HG03442 (cell line): Measurements from ENCODE around the gene GADD45A.

Source experiments
- ATAC-seq: cut with Tn5 transposase; IDR thresholded peaks from one replicate; pipeline ENCODE4 v1.9.1; 2021; ENCODE audit warnings: mild to moderate bottlenecking, moderate library complexity; ENCODE audit not compliant: unreplicated experiment

GADD45A gene

DNA sequence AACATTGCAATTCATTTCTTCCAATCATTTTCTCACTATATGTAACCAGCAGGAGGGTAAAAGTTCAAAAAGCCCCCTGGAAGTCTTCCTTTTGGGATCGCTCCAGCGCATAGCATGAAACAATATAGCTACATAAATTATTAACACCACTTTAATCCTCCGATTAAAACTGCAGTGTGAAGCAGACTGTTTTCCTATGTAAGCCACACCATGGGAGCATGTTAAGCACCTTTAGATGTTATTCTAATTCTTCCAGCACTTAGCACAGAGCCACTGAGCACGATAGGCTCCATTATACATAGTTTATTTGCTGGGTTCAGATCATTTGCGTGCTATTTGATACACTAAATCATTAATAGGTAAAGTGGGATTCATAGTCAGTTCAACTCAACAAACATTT lies 18.4 kb upstream of the GADD45A start:
- no peak for ATAC-seq

DNA sequence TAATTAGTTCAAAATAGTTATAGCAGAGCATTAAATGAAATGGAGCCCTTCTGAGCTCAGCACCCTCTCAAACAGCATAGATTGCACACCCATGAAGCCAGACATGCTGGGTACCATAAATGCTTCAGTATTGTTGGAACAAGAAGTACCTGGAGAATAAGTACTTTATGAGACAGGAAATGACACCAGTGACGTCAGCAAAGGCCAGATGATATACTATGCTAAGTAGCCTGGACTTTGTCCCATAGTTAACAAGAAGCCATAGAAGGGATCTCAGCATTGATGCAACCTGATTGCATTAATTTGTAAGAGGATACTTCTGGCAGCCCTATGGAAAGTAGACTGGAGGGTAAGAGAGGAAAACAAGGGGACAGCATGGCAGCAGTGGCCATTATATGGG lies 16.3 kb upstream of the GADD45A start:
- ATAC-seq, result no peak

DNA sequence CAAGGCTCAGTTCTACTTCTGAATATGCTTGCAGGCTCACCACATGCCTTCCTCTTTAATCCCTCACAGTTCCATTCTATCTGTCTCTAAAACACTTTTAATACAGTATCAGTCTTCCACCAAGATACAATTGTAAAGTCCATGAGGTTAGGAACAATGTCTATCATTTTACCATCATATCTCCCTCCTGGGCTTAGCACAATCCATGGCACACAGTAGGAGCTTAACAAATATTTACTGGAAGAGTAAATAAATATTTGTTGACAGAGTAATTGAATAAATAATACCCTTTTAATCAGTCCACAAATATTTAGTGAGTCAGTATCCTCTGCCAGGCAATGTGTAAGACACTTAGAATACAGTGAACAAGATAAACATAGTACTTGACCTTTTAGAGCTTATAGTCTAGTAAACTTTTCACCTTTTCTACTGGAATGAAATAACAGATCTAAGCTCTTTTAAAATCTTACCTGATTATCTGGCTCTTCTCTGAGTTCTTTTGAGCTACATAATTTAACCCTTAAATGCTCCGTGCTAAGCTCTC lies 12.7 kb upstream of the GADD45A start:
- ATAC-seq, result no peak

DNA sequence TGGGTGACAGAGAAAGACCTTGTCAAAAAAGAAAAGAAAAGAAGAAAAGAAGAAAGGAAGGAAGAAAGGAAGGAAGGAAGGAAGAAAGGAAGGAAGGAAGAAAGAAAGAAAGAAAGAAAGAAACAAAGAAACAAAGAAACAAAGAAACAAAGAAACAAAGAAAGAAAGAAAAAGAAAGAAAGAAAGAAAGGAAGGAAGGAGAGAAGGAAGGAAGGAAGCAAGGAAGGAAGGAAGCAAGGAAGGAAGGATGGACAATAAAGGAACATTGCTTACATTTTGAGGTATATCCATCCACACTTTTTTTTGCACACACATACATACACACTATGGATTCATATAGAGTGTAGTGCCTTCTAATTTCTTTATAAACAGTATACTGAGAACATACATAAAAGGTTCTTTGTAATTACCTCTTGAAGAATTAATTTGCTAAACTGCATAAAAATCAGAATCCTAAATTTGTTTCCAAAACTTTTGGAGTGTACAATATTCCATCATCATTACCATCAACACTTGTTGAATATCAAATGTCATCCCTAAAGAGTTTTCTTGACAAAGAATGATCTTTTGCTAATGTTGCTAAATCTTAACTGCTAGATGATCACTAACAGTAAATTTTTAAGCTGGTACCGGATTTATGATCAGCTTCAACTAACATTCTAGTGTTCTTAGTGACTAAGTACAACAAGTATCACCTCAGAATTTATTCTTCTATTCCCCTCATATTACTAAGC lies 11.4 kb upstream of the GADD45A start:
- no peak for ATAC-seq

DNA sequence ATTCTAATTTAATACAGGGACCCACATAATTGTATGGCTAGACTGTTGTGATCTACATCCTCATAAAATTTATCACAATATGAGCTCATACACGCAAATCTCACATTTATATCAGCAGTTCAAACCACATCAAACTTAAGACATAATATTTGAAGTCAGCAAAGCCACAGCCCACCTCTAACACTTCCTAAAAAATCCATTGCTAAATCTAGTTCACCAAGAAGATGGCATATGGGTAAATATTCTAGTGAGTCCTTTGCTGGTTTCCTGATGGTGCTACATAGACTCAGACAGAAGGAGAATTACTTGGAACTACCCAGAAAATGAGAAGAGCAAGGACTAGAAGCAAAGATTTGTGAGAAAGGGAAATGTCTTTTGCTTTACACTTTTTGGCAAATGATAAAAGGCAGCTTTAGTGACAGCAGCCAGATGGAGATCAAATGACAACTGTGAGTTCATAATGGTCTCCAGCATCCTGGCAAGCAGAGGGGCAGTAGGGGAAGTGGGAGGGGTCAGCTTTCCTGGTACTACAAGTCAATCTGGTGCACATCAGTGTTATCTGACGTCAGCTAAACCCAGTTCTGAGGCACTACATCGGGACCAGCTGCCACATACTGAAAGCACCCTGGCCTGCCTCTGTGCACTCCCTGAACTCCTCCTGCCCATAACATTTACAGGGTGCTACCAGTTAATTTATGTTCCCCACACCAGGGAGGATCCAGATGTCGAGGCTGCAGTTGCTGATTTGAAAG lies 10.6 kb upstream of the GADD45A start:
- ATAC-seq, result no peak

DNA sequence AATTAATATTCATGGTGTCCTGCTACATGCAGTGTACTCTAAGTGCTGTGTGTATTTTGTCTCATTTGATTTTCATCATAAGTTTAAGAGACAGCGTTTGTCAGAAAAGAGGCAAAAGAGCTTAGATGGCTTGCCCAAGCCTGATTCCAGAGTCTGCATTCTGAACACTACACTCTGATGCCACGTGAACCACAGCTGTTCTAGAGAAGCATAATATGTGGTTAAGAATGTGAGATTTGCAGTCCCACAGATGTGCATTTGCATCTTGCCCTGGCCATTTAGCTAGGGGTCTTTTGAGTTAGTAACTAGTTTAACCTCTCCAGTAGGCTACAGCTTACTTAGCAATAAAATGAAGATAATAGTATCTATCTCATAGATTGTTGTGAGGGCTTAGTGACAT lies 9.2 kb upstream of the GADD45A start:
- peak; percentile 67 for ATAC-seq

DNA sequence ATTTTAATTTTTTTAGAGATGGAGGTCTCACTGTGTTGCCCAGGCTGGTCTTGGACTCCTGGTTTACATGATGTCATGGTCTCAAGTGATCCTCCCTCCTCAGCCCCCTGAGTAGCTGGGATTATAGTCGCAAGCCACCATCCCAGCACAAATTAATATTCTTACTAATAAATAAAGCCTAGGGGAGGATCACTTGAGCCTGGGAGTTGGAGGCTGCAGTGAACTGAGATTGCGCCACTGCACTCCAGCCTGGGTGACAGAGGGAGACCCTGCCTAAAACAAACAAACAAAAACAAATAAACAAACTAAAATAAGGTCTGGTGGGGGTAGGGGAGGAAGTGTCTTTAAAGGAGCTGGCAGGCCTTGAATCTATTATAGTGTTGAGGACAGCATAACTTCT lies 8.7 kb upstream of the GADD45A start:
- no peak for ATAC-seq

DNA sequence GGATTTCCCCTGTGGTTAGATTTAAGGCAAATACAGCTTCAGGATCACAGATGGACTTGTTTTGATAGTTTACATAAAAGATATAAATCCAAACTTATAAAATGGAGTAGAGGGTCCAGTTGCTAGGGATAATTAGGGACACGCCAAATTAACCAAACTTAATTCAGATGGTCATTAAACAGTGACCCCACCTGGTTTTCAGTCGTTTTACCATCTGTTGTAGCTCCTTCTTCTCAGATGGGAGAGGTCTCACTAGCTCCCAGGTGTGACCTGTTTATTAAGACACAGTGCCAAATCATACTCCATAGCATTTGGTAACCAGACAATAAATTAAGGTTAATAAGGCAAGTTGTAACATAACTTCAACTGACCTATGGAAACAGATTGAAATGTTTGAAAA lies 8.1 kb upstream of the GADD45A start:
- no peak for ATAC-seq

DNA sequence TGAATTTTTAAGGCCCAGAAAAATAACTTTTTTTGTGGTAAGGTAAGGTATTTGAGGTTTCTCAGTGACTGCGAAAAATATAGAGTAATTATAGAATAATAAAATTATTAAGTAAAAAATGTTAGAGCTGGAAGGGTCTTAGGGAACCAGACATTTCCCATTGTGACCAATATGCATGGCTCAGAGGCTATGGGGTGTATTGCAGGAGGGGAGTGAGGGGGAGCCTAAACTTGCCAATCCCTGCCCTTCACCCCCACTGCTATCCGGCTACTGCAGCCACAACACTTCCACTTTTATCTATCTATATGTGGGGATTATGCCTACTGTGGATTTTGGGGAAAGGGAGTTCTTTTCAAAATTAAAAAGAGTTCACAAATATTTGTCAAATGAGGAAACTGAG lies 7.6 kb upstream of the GADD45A start:
- ATAC-seq, result no peak

DNA sequence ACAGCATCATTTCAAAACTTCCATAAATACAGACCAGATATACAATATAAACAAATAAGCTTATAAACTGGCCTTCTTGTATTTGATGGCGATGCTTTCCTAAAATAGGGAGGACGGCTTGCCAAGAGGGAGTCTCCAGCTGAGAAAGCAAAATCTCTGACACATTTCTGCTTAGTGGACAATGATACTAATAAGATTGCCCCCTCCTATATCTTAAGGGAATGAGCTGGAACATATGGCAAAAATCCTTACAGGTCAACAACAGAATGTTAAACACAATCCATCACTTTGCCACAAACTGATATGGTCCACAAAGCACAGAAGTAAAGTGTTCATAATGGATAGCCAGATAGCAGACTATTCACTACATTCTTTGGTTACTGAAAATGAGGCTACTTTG lies 7.1 kb upstream of the GADD45A start:
- ATAC-seq, result no peak

DNA sequence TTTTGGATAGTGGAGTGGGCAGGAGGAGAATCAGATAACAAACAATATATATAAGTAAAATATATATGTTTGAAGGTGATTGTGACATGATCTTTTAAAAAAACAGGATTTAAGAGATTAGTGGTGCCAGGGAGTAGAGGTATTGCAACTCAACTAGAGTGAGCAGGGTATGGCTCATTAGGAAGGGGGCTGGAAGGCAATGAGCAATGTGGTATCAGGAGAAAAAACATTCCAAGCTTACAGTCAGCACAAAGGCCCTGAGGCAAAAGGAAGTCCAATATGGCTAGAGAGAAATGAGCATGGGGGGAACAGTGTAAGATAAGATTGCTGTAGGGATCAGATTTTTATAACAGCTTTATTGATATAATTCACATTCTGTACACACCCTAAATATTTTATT lies 5.3 kb upstream of the GADD45A start:
- ATAC-seq, result no peak

DNA sequence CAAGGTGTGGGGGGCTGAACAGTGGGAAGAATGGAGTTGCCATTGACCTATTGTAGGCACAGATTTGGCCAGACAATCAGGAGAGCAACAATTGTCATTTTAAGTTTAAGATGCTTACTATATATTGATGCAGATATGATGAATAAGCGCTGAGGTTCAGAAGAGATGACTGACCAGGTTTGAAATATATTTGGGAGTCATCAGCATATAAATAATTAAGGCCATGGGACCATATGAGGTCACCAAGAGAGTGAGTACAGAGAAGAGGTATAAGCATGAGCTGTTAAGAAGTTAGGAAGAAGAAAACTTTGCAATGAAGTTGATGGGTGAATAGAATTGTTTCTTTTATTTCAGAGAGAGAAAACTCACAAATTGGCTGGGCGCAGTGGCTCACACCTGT lies 4.5 kb upstream of the GADD45A start:
- ATAC-seq, result no peak

DNA sequence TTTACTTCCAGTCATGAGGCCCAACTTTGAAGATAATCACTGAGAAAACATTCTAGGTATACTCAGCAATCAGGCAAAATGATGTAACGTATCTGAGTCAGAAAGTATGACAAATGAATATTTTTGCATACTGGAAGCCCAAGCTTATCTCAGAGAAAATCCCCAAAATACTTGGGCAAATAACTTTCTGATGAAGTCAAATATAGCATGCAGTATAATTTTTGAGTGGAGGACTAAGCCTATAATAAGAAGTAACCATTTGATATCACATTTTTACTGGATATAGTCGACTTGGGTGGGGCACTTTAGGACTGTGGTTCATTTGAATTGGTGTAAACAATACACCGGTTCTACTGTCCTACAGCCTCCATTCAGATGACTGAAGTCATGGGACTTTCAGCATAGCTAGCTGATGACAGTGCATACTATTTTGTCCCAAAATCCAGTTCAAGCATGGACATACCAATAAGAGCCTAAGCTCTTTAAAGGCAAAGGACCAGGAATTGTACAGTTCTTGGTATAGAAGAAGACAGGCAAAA lies 2.3 kb upstream of the GADD45A start:
- ATAC-seq, result no peak

DNA sequence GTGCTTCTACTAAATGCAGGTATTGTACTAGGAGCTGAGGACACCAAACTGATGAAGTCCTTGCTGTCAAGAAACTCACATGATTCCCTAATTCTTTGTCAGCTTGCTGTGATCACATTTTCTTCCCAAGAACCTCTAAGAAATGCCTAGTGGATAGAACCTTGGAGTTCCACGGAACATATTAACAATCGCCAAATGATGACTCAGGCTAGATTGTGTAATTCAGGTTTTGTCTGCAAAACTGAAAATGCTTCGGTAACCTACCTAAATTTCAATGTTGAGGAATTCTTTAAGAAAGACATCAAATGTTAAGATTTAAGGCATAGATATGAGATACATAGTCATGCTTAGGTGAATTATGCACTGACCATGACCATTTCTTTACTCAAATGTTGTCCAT lies 1.7 kb upstream of the GADD45A start:
- no peak for ATAC-seq

DNA sequence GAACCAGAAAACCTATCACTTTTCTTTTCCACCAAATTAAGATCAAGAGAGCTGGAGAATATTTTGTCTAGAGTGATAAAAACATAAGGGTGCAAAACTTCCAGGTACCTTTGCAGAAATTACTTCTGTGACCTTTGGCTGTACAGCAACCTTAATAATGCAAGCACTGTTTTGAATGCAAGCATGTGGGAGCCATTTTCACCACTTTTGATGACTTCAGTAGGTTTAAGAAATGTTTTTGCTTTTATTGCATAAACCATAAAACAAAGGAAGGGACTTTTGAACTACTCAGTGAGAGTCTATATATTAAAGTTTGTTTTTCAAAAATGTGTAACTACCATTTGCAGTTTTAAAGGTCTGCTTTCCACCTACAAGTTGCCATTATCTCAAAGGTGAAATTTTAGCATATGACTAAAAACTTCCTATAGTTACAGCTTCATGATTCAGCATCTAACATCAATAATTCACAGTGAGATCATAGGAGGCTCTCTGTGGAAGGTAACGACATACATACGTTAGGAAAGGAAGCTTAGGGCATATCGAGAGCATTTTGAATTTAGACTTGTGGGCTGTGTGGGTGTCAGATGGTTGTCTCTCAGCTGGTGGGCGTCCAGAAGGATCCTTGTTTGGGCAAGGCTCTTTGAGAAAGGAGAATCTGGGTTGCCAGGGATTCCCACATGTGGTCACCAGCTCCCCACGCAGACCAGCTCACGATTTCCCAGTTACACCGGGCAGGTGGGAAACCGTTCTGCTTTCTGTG lies 1.1 kb upstream of the GADD45A start:
- ATAC-seq, result no peak

DNA sequence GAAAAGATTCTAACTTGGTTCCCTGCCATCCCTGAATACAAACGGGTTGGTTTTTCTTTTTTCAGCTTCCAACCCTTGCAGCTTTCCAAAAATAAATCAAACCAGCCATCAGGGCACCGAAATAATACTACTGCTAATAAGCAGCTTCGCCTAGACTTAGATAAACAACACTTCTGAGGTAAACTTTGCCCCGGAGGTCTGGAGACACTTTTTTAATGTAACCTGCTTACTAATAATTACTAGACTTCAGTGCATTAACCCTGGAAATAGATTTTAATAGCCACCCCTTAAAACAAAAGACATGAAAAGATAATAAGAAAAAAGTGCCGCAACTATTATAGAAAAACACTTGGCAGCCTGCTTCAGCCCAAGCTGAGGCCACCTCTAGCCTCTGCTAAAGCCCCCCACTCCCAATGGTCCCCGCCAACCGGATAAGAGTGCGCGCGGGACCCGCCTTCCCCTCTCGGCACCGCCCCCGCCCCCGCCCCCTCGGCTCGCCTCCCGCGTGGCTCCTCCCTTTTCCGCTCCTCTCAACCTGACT lies 405 bp upstream of the GADD45A start:
- ATAC-seq, result no peak

DNA sequence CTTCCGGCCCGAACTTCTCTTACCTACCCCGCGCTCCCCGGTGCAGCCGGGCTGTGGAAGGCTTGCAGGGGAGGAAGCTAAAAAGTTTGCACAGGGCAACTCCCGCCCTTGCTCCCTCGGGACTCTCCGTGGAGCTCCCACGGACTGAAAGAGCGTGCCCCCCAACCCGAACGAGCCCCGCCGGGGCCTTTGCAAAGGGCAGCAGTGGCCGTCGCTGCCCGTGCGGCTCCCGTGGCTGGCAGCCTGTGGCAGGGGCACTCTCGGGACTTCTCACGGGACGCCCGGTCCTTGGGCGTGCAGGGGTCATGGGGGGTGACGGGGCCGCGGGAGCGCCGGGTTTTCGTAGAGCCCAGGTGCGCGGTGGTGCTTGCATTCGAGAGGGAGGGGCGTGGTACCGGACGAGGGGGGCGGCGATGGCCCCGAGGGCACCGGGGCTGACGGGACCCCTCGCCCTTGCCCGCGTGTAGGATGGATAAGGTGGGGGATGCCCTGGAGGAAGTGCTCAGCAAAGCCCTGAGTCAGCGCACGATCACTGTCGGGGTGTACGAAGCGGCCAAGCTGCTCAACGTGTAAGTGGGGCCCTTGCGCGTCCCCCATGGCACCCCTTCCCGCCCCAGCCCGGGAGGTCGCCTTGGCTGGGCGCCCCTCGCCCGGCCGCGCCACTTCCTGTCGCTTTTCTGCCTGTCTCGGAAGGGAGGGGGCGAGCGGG lies 711 bp downstream of the GADD45A start:
- peak; percentile 5 for ATAC-seq

DNA sequence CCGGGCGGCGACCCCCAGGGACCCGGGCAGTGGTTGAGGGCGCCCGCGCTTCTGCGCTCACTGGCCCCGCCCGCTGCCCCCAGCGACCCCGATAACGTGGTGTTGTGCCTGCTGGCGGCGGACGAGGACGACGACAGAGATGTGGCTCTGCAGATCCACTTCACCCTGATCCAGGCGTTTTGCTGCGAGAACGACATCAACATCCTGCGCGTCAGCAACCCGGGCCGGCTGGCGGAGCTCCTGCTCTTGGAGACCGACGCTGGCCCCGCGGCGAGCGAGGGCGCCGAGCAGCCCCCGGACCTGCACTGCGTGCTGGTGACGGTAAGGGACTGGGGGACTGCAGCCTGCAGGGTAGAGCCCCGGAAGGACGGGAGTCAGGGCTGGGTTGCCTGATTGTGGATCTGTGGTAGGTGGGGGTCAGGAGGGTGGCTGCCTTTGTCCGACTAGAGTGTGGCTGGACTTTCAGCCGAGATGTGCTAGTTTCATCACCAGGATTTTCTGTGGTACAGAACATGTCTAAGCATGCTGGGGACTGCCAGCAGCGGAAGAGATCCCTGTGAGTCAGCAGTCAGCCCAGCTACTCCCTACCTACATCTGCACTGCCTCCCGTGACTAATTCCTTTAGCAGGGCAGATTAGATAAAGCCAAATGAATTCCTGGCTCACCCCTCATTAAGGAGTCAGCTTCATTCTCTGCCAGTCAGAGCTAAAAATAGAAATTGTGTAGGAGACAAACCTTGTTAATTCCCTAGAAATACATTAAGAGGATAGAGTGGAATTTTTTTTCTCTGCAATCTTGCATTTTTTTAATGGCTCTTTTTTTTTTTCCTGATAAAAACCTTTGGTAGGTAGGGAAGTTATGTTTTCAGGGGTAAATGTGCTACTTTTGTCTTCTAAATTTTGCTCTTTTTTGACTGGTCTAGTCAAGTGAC lies 1.5 kb downstream of the GADD45A start:
- peak; percentile 23 for ATAC-seq

DNA sequence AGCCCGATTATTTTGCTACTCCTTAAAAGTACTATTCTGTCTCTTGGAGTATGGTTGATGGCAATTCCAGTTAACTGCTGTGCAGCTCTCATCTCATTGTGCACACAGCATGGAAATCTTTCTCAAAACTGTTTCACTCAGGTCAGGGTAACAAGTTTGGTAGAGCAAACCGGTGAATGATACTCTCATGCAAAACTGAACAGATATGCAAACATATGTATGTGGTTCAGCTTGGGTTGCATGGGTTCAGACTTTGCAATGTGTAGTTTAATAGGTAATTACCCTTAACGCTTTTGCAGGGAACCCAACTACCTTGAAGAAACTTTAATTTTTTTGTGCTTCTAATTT lies 2.2 kb downstream of the GADD45A start:
- peak; percentile 13 for ATAC-seq
